ENCODE data around the gene APLN.

Gene APLN

DNA sequence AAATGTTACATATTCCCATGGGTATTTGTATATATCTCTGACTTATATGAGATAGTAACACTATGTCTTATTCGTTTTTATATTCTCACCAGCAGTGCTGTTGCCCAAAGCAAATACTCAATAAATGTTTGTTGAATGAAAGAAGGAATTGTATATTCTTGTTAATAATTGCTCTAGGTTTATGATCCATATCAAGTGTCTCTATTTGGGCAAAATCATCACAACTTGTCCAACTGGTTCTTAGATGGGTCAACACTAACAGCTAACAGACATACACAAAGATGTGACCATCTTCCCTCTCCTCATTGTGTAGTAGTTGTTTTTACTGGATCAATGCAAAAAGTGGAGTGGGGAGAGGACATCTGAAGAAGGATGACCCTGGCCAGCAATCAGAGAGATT, 6.6 kb upstream of the APLN start:
- no peak for DNase-seq

DNA sequence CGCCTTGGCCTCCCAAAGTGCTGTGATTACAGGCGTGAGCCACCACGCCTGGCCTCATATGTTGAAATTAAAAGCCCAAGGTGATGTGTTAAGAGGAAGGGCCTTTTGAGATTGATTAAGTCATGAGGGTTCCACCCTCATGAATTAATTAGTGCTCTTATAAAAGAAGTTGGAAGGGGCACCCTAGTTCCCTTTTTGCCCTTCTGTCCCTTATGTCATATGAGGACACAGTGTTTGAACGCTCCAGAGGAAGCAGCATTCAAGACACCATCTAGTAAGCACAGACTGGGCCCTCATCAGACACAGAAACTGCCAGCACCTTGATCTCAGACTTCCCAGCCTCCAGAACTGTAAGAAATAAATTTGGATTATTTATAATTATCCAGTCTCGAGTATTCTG, 5.1 kb upstream of the APLN start:
- no peak for DNase-seq

DNA sequence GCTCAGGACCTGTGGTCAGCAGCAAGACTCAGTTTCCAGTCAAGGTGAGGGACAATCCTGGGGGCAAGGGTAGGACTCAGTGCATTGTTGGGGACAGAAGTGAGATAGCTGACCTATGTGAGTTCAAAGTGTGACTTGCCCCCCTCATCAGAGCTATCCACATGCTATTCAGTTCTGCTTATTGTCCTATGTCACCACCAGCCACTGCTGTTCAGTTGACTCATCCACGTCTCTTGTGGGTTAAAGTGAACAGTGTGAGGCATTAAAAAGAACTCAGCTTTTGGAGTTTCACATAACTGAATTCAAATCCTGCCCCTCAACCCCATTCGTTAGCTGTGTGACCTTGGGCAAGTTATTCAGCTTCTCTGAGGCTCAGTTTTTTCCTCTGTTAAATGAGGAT, 4.4 kb upstream of the APLN start:
- no peak for DNase-seq

DNA sequence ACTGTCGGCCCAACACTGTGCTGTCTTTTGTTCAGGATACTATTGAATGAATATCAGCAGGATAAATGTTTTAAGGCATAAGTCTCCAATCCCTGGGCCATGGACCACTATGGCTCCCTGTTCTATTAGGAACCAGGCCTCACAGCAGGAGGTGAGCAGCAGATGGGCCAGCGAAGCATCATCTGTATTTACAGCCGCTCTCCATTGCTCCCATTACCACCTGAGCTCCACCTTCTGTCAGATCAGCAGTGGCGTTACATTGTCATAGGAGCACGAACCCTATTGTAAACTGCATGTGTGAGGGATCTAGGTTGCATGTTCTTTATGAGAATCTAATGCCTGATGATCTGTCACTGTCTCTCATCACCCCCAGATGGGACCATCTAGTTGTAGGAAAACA, 3.7 kb upstream of the APLN start:
- no peak for DNase-seq

DNA sequence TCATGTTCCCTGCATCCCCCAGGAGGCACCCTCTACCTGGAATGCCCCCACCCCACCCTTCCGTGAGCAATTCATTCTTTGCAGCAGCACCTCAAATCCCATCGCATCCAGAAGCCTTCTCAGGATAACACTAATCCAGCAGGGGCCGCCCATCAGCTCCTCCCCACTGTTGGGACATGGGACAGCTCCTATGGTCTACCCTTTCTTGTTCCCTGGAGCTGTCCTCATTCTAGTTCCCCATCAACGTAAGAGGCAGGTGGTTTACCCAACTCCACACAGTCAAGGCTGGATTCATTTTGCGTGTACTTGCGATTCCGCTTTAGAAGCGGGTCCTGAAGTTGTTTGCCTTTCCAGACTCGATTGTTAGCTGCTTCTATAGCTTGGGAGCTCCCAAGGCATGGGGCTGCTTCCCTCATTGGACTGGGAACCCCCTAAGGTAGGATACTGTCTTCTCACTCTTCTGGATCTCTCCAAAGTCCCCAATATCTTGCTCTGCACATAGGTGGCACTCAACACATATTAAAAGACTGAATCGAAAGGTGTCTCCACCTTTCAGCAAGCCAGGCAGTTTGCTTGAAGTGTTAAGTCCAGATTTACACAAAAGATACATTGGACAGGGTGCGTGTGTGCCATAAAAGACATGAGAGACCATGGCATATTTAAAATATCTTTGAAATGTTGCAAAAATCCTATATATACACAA, 942 bp upstream of the APLN start:
- DNase-seq: no peak

GRCh38 chrX:129653971-129654651, 645 bp downstream of the APLN start:
- DNase-seq: peak in 7 of 56 donors; percentile 1 to 26 (median 4)

DNA sequence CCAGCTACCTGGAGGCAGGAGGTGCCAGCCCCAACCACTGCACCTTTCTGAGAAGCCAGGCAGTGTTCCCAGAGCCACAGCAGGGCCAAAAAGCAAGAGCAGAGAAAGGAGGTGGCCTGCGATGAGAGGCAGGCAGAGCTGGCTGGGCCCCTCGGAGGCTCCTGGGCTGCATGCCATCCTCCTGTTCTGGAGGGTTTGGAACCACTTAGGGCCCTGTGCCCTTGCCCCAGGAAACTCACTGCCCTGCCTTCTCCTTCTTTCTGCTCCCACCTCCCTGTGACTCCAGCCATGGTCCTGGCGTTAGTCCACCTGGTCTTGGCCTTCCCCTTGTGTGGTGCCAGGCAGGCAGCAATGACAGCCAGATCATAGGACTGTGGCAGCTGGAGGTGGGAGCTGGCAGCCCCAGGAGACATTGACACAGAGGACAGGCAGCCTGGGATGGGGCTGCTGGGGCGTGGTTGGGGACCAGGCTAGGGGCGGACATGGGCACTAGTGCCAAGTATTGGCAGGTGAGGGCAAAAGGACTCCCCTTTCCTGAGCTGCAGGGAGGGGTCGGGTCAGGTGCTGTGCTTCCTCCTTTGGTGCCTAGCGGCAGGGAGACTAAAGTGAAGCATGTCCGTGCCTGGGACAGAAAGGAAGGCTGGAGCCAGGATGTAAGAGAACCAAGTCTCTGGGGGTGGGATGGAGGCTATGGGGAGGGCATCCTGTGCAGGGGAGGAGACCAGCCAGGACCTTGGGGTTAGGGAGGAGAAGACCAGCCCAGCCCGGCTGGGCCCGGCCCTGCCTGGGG, 1.4 kb downstream of the APLN start:
- DNase-seq: peak in 11 of 56 donors; percentile 3 to 29 (median 8)

DNA sequence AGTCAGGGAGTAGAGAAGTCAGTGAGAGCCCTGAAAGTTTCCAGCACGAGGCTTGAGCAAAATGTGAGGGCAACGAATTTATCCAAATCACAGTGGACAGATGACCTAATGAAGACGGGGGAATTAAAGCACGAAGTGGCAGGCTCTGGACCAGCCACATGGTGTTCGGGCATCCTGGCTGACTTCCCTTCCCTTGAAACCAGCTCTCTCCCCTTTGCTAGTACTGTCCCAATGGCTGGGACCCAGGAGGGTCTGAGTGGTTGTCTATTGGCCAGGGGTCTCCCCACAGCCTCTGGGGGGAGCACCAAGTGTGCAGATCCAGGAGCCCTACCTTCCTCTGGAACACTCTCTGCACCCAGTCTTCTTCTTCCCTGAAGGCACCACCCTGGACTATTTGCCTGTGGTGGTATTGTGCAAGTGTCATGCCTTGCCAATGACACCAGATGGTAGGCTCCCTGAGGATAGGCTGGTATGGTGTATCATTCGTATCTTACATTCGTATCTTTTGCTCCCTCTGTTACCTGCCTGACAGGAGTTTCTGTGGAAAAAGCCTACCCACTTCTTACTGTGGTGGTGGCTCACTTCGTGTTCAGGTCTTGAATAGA, 2.1 kb downstream of the APLN start:
- DNase-seq: no peak

GRCh38 chrX:129651756-129652564, 2.8 kb downstream of the APLN start:
- no peak for DNase-seq

GRCh38 chrX:129650821-129651510, 3.8 kb downstream of the APLN start:
- DNase-seq: no peak

DNA sequence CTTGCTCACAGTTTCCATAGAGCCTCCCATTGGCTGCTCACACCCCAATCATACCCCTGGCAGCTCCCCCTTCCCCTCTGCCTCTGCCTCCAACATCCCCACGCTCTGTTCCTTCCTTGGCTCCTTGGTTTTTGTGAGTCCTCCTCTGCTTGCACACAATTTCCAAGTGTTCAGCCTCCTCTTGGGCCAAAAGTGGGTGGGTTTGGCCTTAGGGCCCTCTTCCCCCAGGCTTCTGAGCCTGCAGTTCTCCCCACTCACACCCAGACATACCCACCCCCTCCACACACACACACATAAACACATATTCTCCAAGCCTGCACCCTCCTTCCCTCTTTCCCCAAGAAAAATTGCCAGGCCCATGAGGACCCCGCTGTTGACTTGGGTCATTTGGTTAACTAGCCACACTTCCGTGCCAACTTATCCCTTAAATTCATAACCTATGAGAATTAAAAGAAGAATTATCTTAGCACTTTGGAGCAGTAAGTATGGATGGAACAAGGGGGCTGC, 4.5 kb downstream of the APLN start:
- no peak for DNase-seq

DNA sequence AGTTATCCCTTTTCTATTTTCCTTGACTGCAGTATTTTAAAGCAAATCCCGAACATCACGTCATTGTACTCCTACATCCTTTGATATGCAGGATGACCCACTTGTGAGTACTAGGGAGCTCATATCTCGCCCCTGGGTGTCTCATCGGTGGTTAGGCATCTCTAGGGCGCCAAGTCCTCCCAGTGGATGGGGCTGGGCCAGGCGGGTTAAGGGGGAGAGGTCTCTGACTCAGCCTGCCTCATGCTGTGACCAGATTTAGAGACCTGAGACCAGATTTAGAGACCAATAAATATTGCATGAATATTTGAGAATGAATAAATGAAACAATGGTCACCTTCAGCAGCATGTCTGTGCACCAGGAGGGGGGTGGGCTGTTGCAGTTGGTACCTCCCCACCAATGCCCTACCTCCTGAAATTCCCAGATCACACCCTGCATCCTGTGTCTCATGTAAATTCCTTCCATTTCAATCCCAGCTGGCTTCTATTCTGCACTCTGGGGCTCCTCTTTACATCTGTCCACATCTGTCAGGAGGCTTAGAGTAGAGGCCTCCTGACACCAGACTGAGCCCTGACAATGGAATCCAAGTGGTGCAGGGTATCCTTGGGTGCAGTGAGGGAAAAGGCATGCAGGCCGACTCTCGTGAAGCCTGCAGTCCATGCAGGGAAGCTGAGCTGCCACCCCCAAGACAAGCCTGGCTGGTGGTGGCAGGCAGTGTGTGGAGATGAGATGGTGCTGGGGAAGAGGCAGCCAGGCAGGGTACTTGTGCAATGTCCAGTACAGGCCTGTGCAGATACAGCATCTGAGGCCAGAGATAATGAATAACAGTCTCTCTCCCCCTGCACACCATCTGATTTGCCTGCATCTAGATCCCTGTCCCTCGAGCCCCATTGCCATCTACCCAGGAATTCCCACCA, 5.2 kb downstream of the APLN start:
- no peak for DNase-seq

- no peak for DNase-seq
These were observed 6.1 kb downstream of the APLN start for GRCh38 chrX:129648514-129649267.

DNA sequence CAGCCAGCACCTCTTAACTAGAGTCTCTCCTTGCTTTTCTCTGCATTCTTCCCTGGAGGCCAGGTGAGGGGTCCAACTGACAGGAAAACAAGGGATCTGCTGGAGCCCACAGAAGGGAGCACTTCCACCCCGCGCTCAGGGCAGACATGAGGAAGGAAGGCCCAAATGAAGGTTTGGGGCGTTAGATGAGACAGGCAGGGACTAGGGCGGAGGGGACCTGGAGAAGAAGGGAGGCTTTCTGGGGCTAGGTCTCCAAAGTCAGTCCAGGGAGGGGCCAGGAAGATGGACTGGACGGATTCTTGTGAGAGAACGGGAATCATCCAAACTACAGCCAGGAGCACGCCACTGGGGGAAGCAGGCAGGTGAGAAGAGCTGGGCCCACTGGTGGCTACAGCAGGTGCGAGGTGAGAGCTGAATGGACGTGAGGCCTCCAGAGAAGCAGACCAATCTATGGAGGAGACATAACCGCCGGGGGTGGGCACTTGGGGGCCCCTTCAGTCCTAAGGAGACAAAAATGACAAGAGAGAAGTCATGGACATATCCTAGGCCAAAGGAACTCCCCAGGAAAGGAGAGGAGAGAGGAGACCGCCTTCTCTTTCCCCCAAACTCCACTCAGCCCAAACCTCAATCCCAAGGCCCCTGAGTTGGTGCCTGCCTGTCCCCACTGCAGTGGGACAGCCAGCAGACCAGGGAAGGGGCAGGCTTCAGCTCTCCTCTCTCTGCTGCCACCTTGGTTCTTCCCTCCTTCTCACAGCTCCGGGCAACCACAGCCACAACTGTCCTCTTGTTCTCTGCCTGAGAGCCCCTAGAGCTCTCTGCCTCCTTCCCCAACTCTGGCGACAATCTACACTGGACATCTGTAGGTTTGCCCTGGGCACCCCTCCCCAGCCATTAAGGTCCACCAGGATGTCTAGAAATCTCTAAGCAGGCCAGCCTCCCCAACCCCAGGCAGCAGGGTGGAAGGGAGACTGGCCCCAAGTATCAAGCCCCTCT, 7.0 kb downstream of the APLN start:
- DNase-seq: no peak

DNA sequence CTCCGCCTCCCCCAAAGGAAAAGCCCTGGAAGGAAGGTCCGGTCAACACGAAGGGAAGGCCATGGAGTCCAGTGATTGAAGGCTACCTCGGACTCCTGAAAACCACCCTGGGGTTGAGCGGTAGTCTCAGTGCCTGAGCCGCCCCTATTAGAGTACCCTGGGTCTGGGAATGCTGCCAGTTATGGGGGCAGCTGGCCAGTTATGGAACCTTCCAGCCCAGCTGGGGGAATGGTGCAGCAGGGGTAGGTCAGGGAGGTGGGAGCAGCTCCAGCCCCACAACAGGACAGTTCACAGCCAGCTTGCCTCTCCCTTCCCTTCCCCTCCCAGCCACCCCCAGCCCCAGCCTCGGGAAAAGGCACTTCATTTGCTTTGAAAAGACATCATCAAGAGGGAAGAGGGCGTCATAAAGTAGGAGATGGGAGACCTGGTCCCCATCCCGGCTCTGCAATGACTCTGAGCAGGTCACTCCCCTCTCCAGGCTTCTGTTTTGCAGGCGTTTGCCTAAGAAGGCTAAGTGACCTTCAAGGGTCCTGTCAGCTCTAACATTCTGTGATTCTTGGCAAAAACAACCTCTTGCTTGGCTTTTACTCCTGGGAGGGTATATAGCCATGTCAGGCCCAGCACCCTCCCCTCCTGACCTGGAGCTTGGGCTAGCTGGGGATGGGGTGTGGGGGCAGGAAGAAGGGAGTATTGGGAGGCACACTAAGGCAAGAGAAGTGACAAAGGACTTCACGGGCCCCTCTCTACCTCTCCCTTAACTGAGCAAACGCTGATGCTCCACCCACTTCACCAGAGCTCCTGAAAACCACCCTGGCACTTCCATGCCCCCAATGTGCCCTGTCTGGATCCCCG, 8.0 kb downstream of the APLN start:
- DNase-seq: peak in 6 of 56 donors; percentile 1 to 17 (median 6)

- no peak for DNase-seq
These were observed 12.1 kb downstream of the APLN start for GRCh38 chrX:129642641-129643040.
